Smooth muscle cell (in vitro differentiated cells): ENCODE results near the gene CDKN1A. TPM values are rescaled to one million over a fixed set of nuclear protein-coding genes. Genes with fewer than 3 reads are reported as not detected.

ENCODE experiments used
- DNase-seq: peaks from one replicate; lab custom pipeline; 2025; ENCODE audit not compliant: unreplicated experiment; lab: John Stamatoyannopoulos, UW
- H2AFZ ChIP-seq: fragments of 200-600 bp; sonication (generic); 2 replicates; pipeline ENCODE4 v1.6.0; 2016; ENCODE audit warnings: antibody characterized with exemption, low read depth, mild to moderate bottlenecking
- H3F3A ChIP-seq: fragments of 200-600 bp; sonication (generic); 2 replicates; pipeline ENCODE4 v1.6.0; 2017; ENCODE audit warnings: antibody characterized with exemption, low read depth
- H3K27ac ChIP-seq: fragments of 200-600 bp; sonication (generic); 2 replicates; pipeline ENCODE4 v1.5.1; 2016; ENCODE audit warnings: low read depth, mild to moderate bottlenecking
- H3K27me3 ChIP-seq: fragments of 200-600 bp; sonication (generic); 2 replicates; pipeline ENCODE4 v1.6.1; 2016; ENCODE audit warnings: low read depth, mild to moderate bottlenecking
- H3K36me3 ChIP-seq: fragments of 200-600 bp; sonication (generic); 2 replicates; pipeline ENCODE4 v1.5.1; 2016; ENCODE audit warnings: low read depth
- H3K4me1 ChIP-seq: fragments of 200-600 bp; sonication (generic); 2 replicates; pipeline ENCODE4 v1.5.1; 2016; ENCODE audit warnings: low read depth
- H3K4me2 ChIP-seq: fragments of 200-600 bp; sonication (generic); 2 replicates; pipeline ENCODE4 v1.6.0; 2016; ENCODE audit warnings: mild to moderate bottlenecking
- H3K4me3 ChIP-seq: fragments of 200-600 bp; sonication (generic); 2 replicates; pipeline ENCODE4 v1.5.1; 2016; ENCODE audit warnings: mild to moderate bottlenecking
- H3K79me2 ChIP-seq: fragments of 200-600 bp; sonication (generic); 2 replicates; pipeline ENCODE4 v1.6.0; 2016; ENCODE audit warnings: low read depth, mild to moderate bottlenecking
- H3K9ac ChIP-seq: fragments of 200-600 bp; sonication (generic); 2 replicates; pipeline ENCODE4 v1.6.0; 2016; ENCODE audit warnings: low read depth
- H3K9me3 ChIP-seq: fragments of 200-600 bp; sonication (generic); replicated peaks from 2 replicates; pipeline ENCODE4 v1.5.1; 2016; ENCODE audit warnings: low read depth
- H4K20me1 ChIP-seq: fragments of 200-600 bp; sonication (generic); 2 replicates; pipeline ENCODE4 v1.6.0; 2016; ENCODE audit warnings: low read depth
- WGBS: methylation state at CpG from one replicate; pipeline ENCODE4 v1.1.7; 2016; ENCODE audit warnings: low lambda C conversion rate; 5-methylcytosine and 5-hydroxymethylcytosine counted together
- polyA plus RNA-seq: library from polyadenylated mRNA; unstranded; fragments of >200 nt; fragmentation: Nextera tagmentation; extraction: Ambion mirVana; gene quantifications from 2 replicates; pipeline ENCODE4 v1.2.1, GENCODE V29; 2016
- total RNA-seq: library from RNA; depleted of rRNA; stranded (reverse); fragments of >200 nt; gene quantifications from 2 replicates; pipeline ENCODE4 v1.2.3, GENCODE V29; 2014
- TF ChIP-seq, protein P1 (sequence below): fragments of 200-600 bp; sonication (generic); IDR thresholded peaks from 2 replicates; pipeline ENCODE4 v1.5.1; 2017; ENCODE audit warnings: borderline replicate concordance, mild to moderate bottlenecking, antibody characterized with exemption; ENCODE audit not compliant: insufficient read depth, poor library complexity, severe bottlenecking

The CDKN1A gene
- total and polyA plus RNA-seq, 2 experiments from 2014 or later, result 859 to 1,633 TPM

DNA sequence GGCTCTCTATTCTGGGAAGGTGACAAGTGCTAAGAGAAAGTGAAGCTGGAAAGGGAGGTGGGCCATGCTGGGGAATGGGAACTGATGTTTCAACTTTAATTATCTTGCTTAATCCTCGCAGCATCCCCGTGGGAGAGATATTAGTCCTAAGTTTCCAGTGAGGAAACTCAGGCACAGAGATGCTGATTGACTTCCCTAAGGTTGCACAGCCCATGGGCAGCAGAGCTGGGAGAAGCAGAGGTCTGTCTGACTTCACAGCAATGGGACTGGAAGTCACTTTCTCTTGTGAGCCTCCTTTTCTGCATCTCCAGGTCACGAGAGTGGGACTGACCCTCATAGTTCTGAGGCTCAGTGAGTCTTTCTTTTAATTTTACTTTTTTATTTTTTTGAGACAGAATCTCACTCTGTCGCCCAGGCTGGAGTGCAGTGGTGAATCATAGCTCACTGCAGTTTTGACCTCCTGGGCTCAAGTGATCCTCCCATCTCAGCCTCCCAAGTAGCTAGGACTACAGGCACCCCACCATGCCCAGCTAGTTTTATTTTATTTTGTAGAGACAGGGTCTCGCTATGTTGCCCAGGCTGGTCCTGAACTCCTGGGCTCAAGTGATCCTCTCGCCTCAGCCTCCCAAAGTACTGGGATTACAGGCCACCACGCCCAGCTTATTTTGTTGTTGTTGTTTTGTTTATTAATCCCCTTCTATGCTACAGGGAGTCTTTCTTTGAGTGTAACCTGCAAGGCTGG lies 21.7 kb downstream of the CDKN1A start:
- Histone ChIP-seq H3F3A (no peaks in the 10 kb centered on the region), H3K9ac (no peak overlapping the region), H4K20me1 (no peaks in the 10 kb centered on the region), H3K9me3 (no peaks in the 10 kb centered on the region), H3K27ac (no peak overlapping the region), H3K27me3 (no peaks in the 10 kb centered on the region), H3K4me1 (no peaks in the 10 kb centered on the region), H3K36me3 (no peaks in the 10 kb centered on the region), H3K4me3 (no peak overlapping the region), H3K79me2 (no peaks in the 10 kb centered on the region), H2AFZ (no peak overlapping the region), H3K4me2 (no peak overlapping the region)
- WGBS, result 93% methylated on average over 7 of the region's 7 CpGs
- no peak for DNase-seq
- TF ChIP-seq, protein P1, sequence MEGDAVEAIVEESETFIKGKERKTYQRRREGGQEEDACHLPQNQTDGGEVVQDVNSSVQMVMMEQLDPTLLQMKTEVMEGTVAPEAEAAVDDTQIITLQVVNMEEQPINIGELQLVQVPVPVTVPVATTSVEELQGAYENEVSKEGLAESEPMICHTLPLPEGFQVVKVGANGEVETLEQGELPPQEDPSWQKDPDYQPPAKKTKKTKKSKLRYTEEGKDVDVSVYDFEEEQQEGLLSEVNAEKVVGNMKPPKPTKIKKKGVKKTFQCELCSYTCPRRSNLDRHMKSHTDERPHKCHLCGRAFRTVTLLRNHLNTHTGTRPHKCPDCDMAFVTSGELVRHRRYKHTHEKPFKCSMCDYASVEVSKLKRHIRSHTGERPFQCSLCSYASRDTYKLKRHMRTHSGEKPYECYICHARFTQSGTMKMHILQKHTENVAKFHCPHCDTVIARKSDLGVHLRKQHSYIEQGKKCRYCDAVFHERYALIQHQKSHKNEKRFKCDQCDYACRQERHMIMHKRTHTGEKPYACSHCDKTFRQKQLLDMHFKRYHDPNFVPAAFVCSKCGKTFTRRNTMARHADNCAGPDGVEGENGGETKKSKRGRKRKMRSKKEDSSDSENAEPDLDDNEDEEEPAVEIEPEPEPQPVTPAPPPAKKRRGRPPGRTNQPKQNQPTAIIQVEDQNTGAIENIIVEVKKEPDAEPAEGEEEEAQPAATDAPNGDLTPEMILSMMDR, result no peak

DNA sequence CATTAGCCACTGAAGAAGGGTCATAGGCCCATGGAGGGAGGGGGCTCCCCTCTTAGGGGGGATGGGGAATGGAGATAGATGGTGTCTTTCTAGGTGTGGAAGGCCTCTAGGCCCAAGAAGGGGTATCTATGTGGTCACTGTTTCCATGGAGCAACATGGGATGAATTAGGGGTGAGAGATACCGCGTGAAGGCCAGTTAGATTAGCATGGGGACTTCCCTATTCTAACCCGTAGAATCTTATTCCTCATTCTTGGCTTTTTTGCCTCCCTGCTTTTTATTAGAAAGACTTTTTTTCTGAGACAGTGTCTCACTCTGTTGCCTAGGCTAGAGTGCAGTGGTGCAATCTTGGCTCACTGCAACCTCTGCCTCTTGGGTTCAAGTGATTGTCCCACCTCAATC lies 22.3 kb downstream of the CDKN1A start:
- Histone ChIP-seq H3K4me3 (no peak overlapping the region), H3K9ac (no peak overlapping the region), H4K20me1 (no peaks in the 10 kb centered on the region), H3F3A (no peaks in the 10 kb centered on the region), H3K27me3 (no peaks in the 10 kb centered on the region), H3K79me2 (no peaks in the 10 kb centered on the region), H3K4me2 (no peak overlapping the region), H3K36me3 (no peaks in the 10 kb centered on the region), H3K9me3 (no peaks in the 10 kb centered on the region), H3K4me1 (no peaks in the 10 kb centered on the region), H2AFZ (no peak overlapping the region), H3K27ac (no peak overlapping the region)
- TF ChIP-seq, protein P1, result no peak
- DNase-seq, result no peak
- 95% methylated on average over 3 of the region's 3 CpGs for WGBS

DNA sequence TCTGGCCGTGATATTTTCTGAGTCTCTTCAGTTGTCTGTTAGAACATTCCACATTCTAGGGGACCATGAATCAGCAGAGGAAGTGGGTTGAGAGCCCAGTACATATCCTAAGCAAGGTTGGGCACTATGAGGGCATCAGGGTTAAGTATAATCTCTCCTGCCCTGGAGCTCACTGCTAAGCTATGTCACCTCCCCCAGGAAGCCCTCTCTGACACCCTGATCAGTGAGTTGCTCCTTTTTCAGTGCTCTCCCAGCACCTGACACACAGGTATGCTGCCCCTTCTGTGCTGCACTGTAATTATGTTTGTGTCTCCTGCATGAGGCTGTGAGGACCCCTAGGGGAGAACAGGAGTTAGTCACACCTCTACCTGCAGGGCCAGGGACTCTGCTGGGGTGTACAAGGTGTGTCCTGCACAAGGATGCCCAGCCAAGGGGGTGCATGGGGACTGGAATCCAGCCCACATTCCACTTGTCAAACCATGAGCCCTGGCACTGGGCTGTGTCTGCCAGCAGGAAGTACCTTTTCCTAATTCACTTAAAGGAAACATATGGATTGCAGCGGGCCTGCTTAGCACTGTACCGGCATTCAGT lies 23.0 kb downstream of the CDKN1A start:
- TF ChIP-seq, protein P1, result no peak
- Histone ChIP-seq H3K9ac (no peak overlapping the region), H4K20me1 (no peaks in the 10 kb centered on the region), H3K9me3 (no peaks in the 10 kb centered on the region), H3K4me1 (no peaks in the 10 kb centered on the region), H3K79me2 (no peaks in the 10 kb centered on the region), H3K4me3 (no peak overlapping the region), H3F3A (no peaks in the 10 kb centered on the region), H3K36me3 (no peaks in the 10 kb centered on the region), H3K27ac (no peak overlapping the region), H2AFZ (no peak overlapping the region), H3K27me3 (no peaks in the 10 kb centered on the region), H3K4me2 (no peak overlapping the region)
- DNase-seq, result no peak
- 74% methylated on average over 3 of the region's 3 CpGs for WGBS
